HG03342 (cell line): ENCODE results near the gene AHSG.

Experiments used
- ATAC-seq: cut with Tn5 transposase; IDR thresholded peaks from one replicate; pipeline ENCODE4 v1.9.1; 2021; ENCODE audit warnings: mild to moderate bottlenecking, moderate library complexity; ENCODE audit not compliant: unreplicated experiment

AHSG gene

GRCh38 chr3:186592682-186593081 lies 20.2 kb upstream of the AHSG start:
- ATAC-seq, result no peak

DNA sequence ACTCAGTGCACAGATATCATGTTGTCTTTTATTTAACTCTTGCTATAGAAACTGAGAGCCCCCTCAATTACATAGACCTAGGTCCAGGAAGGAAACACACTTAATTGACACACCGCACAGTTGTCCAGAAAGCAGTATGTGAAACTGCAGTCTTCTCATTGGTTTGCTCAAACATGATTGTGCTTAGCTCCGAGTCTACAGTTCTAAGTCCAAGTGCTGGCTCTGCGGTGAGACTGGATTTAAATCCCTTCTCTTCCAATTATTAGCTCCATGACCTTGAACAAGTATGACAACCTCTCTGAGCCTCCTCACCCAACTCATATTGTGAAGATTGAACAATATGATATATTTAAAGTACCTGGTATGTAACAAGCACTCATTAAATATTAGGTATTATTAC lies 19.0 kb upstream of the AHSG start:
- ATAC-seq, result no peak

GRCh38 chr3:186594591-186595113 lies 18.2 kb upstream of the AHSG start:
- no peak for ATAC-seq

DNA sequence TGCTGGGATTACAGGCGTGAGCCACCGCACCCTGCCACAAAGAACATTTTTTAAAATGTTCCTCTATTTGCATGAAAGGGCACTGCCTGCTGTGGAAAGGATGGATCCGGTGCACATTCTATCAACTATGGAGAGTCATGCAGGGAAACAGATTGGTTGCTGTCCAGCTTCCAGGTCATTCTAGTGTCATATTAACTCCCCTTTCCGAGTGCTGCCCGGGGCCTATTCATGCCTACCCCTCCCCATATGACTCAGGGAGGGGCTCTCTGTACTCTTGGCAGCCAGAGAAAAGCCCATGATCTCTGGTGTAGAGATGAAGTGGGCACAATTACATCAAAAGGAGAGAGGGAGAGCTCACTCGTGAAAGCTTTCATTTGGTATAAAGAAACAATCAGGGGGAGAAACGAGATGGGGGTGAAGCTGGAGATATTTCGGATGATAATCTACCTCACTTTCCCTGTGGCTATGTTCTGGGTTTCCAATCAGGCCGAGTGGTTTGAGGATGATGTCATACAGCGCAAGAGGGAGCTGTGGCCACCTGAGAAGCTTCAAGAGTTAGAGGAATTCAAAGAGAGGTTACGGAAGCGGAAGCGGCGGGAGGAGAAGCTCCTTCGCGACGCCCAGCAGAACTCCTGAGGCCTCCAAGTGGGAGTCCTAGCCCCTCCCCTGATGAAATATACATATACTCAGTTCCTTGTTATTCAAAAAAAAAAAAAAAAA lies 16.1 kb upstream of the AHSG start:
- ATAC-seq, result no peak

- ATAC-seq, result no peak
Measured at GRCh38 chr3:186598108-186598784, 14.6 kb upstream of the AHSG start.

DNA sequence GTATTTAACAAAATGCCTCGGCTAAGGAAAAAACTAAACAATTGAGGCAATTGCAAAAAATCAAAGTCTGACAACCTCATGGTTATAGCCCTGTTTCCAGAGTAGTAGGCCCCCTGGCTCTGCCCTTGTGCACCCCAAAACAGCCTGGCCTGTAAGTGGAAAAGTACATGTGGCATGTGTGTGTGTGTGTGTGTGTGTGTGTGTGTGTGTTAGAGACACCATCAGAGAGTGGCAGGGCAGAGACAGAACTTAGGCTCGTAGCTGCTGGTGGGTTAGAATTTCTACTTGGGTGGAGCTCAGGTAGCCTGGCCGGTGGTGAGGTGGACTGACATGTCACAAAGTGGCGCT lies 14.1 kb upstream of the AHSG start:
- ATAC-seq, result no peak

- no peak for ATAC-seq
Measured at GRCh38 chr3:186599142-186599784, 13.6 kb upstream of the AHSG start.

DNA sequence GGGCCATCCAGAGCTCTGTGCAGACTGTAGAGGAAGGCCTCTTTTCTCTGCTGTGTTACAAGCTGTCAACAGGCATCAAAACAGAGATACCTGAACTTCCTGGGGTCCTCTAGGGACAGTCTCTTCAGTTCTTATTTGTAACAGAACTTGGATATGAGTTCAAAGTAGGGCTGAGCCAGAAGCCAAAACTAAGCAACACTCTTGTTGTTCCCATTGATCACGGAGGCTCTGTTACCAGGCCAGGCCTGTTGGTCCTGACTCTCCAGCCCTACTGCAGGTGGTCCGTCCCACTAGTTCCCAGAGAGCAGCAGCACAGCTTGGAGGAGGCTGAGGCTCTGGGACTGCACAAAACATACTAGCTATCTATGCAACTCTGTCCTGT lies 13.1 kb upstream of the AHSG start:
- no peak for ATAC-seq

DNA sequence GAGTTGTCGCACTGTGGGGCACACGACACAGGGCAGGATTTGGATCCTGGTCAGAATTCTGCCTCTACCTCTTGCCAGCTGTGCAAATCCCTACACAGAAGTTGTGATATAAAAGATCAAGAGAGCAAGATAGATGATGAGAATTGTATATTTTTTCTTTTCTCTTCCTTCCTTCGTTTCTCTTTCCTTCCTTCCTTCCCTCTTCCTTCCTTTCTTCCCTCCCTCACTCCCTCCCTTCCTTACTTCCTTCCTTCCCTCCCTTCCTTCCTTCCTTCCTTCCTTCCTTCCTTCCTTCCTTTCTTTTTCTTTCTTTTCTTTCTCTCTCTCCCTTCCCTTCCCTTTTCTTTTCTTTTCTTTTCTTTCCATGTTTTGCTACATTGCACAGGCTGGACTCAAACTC lies 12.0 kb upstream of the AHSG start:
- ATAC-seq, result no peak

DNA sequence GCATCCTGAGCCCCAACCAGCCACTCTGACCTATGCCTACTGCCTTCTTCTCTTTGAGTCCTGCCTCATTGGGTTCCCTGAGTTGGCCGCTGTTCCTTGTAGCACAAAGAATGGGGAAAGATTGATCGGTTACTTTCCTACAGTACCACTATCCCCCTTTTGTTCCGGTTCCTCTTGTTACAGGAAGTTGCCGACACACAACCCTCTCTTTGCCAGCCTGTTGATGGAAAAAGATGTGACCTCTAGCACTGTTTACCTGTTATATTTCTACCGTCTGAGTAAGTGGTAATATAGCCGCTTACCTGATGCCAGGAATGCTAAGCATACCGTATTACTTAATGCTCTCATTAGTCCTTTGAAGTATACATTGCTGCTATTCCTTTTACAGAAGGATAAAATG lies 9.7 kb upstream of the AHSG start:
- ATAC-seq, result no peak

DNA sequence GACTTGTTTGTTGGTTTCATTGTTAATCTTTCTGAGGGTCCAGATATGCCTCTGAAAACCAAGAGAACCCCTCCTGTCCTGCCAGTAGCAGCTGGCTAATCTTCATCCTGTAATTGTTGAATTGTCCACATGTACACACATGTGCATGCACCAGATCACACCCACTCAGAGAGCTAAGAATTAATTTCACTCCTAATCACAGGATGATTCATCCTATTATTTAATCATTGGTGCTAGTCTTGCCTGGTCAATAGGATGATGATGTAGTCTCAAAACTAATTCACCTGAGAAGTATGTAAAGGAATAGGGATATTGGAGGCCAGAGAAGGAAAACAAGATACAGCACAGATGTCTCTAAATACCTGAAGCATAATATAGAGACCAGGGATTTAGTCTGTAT lies 7.8 kb upstream of the AHSG start:
- ATAC-seq, result no peak

DNA sequence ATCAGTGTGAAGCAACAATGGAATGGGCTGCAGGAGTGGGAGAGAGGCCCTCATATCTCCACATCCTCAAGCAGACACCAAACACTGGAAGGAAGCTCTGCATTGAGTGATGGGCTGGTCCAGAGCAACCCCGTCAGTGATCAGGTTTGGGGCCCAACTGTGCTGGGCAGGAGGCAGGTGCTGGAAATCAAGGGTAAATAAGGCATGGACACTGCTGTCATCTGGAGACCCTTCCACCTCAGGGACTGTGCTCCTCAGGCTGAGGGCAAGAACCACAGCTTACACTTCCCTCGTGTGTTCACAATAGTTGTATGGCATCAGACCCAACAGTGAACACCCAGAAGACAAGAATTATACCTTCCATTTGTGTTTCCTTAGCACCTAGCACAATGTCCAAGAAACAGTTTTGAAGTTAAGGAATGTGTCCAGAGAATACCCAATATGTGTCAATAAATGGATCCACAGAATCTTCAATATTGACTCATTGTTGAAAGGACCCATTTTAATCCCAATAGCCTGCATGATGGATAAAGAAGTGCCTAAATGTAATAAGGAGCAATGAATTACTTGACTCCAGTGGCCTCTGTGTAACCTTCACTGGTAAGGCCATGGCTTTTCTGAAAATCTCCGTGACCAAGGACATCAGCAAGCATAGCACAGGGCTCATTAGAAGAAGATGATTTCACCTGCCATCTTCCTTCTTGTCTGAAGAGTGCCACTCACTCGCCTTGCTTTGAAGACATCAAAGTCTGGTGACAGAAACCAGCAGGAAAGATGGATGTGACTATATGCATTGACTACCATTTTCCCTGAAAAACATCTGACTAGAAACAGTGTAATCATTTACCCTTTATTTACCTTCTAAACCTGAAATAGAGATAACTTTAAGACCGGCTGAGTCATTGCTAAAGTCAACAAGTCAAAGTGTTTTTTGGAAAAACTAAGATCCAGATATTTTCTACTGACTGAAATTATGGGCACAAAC lies 7.0 kb upstream of the AHSG start:
- ATAC-seq, result no peak

DNA sequence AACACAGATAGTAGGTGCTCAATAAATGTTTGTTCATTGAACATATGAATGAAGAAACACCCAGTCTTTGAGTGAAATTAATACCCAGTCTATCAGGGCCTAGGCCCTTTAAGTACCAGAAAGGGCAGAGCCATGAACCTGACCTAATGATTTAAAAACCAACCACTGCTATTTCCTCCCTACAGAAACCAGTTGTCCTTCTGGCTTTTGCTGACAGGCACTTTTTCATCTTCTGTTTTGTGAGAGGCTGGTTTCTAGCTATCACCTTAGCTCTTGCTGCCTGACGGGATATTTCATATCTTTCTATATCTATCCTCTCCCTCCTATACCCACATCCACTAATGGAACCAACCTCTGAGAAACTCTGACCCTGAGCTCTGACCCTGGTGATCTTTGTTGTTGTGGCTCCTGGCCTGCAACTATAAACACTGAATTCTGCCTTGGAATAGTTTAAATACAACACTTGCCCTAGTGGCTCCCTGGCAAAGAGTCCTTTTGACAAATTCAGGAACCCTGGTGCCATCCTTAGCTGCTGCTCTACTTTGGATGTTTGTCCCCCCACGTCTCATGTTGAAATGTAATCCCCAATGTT lies 4.1 kb upstream of the AHSG start:
- ATAC-seq, result no peak

DNA sequence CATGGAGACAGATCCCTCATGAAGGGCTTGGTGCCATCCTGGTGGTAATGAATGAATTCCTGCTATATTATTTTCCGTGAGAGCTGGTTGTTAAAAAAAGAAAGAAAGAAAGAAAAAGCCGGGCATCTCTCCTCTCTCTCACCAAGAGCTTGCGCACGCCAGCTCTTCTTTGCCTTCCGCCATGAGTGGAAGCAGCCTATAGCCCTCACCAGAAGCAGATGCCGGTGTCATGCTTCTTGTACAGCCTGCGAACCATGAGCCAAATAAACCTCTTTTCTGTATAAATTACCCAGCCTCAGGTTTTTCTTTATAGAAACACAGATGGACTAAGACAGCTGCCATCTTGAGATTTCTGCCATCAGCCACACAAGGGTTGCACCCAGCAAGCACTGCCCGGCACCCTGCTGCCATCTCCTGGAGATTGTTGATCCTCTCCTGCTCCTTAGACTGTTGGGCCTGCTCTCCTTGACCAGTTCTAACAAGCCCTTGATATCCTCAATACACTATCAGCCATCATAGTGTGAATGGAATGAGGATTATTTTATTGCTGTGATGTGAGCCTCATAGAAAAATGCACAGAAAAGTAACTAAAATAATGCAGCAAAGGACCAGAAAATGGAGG lies 3.5 kb upstream of the AHSG start:
- ATAC-seq, result no peak

DNA sequence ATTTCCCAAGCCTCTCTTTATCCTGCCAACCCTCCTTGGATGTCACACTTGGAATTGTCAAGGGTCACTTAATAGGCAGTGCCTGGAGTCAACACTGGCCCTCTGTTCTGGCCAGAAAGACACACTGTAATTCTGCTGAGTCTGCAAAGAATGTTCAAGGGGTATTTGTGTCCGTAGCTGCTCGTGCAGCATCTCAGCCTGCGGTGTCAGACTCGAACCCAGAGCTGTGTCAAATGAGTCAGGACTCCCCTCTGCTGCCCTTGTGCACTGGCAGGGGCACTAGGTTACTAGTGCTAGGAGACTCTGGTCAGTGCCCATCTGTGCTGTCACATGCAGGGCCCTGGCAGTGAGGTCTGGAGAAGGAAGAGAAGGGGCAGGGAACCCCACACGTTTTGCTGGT lies 795 bp upstream of the AHSG start:
- no peak for ATAC-seq

- ATAC-seq, result no peak
Measured at GRCh38 chr3:186613637-186614265, 891 bp downstream of the AHSG start.

DNA sequence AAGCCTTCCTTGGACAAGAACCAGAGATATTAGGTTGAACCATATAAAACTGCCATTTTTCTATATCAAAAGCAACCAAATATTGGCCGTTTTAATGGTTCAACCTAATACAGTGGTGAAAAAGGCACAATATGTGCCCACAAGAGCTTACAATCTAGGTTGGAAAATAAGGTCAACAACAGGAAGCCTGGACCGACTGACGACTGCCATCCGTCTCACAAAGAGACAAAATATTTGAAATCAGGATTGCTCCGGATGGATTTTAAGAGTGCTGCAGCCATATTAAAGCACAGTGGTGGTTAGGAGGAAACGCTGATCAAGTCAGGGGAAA lies 1.4 kb downstream of the AHSG start:
- ATAC-seq, result no peak

GRCh38 chr3:186614597-186615483 lies 2.0 kb downstream of the AHSG start:
- ATAC-seq, result no peak

- no peak for ATAC-seq
Measured at GRCh38 chr3:186616299-186616617, 3.4 kb downstream of the AHSG start.
